ENCODE data around the gene ZIC4.

DNA sequence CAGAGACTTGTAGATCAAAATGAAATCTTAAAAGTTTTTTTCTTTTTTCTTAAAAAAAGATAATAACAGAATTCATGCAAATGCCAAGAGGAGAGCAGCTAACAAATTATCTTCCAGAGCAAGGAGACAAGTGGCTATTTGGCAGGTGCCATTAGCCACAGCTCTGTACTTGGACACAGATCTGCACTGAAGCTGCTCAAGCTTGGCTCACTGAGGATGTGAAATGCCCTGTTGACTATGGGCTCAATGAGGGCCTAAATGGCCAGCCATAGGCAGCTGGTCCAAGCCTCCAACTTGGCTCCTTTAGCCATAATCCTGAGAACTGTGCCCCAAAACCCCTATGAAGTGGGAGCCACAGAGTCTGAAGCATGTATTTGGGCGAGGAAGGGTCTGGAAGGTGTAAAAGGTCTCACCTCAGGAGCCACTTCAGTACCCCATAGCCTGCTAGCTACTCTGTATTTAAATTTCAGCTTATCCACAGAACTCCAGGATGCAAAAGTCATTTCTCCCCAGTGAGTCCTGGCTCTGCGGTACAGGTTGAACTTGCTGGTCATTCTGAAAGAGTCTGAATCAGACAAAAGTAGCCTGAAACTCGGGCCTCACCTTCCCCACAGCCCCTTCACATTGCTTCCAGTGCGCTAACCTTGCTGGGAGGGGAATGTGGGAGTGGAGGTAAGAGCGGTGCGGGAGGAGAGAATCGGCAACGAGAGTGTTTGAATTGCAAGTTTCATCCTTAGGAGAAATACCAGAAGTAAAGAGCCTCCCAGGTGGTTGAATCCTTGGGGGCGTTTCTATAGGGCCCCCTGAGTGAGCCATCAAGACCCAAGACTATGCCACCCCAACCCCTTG is 48.0 kb downstream of the ZIC4 start:
- TF ChIP-seq, protein P1, sequence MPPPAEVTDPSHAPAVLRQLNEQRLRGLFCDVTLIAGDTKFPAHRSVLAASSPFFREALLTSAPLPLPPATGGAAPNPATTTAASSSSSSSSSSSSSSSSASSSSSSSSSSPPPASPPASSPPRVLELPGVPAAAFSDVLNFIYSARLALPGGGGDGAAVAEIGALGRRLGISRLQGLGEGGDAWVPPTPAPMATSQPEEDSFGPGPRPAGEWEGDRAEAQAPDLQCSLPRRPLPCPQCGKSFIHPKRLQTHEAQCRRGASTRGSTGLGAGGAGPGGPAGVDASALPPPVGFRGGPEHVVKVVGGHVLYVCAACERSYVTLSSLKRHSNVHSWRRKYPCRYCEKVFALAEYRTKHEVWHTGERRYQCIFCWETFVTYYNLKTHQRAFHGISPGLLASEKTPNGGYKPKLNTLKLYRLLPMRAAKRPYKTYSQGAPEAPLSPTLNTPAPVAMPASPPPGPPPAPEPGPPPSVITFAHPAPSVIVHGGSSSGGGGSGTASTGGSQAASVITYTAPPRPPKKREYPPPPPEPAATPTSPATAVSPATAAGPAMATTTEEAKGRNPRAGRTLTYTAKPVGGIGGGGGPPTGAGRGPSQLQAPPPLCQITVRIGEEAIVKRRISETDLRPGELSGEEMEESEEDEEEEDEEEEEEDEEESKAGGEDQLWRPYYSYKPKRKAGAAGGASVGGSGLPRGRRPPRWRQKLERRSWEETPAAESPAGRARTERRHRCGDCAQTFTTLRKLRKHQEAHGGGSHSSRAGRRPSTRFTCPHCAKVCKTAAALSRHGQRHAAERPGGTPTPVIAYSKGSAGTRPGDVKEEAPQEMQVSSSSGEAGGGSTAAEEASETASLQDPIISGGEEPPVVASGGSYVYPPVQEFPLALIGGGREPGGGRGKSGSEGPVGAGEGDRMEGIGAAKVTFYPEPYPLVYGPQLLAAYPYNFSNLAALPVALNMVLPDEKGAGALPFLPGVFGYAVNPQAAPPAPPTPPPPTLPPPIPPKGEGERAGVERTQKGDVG (CRISPR knock-in tag; IDR thresholded peaks at IDR 0.05) = no peak
- TF ChIP-seq, protein P2, sequence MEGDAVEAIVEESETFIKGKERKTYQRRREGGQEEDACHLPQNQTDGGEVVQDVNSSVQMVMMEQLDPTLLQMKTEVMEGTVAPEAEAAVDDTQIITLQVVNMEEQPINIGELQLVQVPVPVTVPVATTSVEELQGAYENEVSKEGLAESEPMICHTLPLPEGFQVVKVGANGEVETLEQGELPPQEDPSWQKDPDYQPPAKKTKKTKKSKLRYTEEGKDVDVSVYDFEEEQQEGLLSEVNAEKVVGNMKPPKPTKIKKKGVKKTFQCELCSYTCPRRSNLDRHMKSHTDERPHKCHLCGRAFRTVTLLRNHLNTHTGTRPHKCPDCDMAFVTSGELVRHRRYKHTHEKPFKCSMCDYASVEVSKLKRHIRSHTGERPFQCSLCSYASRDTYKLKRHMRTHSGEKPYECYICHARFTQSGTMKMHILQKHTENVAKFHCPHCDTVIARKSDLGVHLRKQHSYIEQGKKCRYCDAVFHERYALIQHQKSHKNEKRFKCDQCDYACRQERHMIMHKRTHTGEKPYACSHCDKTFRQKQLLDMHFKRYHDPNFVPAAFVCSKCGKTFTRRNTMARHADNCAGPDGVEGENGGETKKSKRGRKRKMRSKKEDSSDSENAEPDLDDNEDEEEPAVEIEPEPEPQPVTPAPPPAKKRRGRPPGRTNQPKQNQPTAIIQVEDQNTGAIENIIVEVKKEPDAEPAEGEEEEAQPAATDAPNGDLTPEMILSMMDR (IDR thresholded peaks at IDR 0.05 in 2 of 3, conservative IDR thresholded peaks at IDR 0.05 in 1 of 3; ENCODE audit: control insufficient read depth in 2 of 3, extremely low read depth in 1 of 3, insufficient read depth in 1 of 3, low read depth in 3 of 3, low read length in 3 of 3) = no peak
- TF ChIP-seq HCFC1 (IDR thresholded peaks at IDR 0.05; ENCODE audit: low read length) (no peak), SP1 (IDR thresholded peaks at IDR 0.05; ENCODE audit: low read depth, low read length) (no peak), RUNX3 (IDR thresholded peaks at IDR 0.05; ENCODE audit: low read length) (no peak), RAD21 (IDR thresholded peaks at IDR 0.05; ENCODE audit: insufficient read depth, low read depth, low read length) (no peak), SMC3 (IDR thresholded peaks at IDR 0.05; ENCODE audit: borderline replicate concordance, low read length) (no peak), CEBPB (IDR thresholded peaks at IDR 0.05; ENCODE audit: borderline replicate concordance in 1 of 2, low read depth in 2 of 2, low read length in 2 of 2) (no peak)
- TF ChIP-seq, protein P3, sequence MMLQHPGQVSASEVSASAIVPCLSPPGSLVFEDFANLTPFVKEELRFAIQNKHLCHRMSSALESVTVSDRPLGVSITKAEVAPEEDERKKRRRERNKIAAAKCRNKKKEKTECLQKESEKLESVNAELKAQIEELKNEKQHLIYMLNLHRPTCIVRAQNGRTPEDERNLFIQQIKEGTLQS (IDR thresholded peaks at IDR 0.05; ENCODE audit: borderline replicate concordance, extremely low read depth, low read depth, low read length) = no peak
- TF ChIP-seq, protein P4, sequence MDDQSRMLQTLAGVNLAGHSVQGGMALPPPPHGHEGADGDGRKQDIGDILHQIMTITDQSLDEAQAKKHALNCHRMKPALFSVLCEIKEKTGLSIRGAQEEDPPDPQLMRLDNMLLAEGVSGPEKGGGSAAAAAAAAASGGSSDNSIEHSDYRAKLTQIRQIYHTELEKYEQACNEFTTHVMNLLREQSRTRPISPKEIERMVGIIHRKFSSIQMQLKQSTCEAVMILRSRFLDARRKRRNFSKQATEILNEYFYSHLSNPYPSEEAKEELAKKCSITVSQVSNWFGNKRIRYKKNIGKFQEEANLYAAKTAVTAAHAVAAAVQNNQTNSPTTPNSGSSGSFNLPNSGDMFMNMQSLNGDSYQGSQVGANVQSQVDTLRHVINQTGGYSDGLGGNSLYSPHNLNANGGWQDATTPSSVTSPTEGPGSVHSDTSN (IDR thresholded peaks at IDR 0.05; ENCODE audit: insufficient replicate concordance, low read depth, low read length) = no peak

Data from GM12878 (cell line).